Measurements from ENCODE around the gene ACADL. TPM values are rescaled to one million over a fixed set of nuclear protein-coding genes. Genes with fewer than 3 reads are reported as not detected.

The ACADL gene
- total and polyA plus RNA-seq, 9 donors: 3.4 to 9.1 (median 5.8) TPM

DNA sequence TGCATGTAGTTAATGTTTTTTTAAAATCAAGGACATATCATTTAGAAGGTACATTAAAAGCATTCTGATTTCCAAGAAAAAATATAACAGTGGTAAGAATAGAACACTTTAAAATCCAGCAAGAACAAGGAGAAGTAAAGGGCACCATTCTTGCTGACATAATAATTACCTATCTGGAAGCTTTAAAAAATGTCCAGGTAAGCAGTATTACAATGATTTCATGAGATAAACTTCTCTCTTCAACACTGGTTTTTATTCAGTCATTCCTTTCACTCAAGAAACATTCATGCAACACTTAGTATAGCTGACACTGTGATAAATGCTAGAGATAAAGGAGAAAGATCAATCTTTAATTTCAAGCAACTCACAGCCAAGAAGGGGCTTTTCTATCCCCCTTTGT lies 51.2 kb downstream of the ACADL start:
- DNase-seq: no peak
- H3K27me3 ChIP-seq (ENCODE audit: control insufficient read depth, insufficient read depth, low read length): no peaks in the 10 kb centered on the region

DNA sequence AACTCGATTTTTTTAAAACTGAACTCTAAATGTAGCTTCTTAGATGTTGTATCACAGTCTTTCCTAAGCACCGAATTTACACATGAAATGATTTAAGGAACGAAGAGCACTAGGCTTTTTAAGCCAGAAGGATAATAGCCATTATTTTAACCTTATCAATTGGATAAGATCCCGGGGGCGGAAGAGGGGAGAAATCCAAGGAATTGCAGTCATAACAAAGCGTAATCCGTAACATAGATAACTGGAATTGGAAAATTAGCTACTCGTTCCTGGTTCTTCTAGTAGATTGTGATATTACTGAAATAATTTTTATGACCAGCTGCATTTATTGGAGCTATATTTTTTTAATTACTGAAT lies 53.0 kb downstream of the ACADL start:
- H3K4me3 ChIP-seq (ENCODE audit: low read length): peak overlapping the region; percentile 74
- no peaks in the 10 kb centered on the region for H3K9me3 ChIP-seq (replicated peaks; ENCODE audit: control insufficient read depth, low read depth, low read length)
- peaks cover 3% of the 10 kb centered on the region for H3K4me1 ChIP-seq (ENCODE audit: control insufficient read depth, insufficient read depth, low read length)
- DNase-seq: no peak
- H3K36me3 ChIP-seq (ENCODE audit: control insufficient read depth, insufficient read depth, low read length): no peaks in the 10 kb centered on the region
- H3K27me3 ChIP-seq (ENCODE audit: control insufficient read depth, insufficient read depth, low read length): no peaks in the 10 kb centered on the region
- peak overlapping the region; percentile 98 for H3K27ac ChIP-seq (ENCODE audit: low read length)
- WGBS (ENCODE audit: insufficient coverage): no CpG with 5 or more reads among the region's 8 CpGs

More for the DNA sequence above, 51.2 kb downstream of the ACADL start:
- H3K36me3 ChIP-seq (ENCODE audit: control insufficient read depth, insufficient read depth, low read length): no peaks in the 10 kb centered on the region
- no peak overlapping the region for H3K27ac ChIP-seq (ENCODE audit: low read length)
- H3K4me1 ChIP-seq (ENCODE audit: control insufficient read depth, insufficient read depth, low read length): peaks cover 3% of the 10 kb centered on the region
- H3K4me3 ChIP-seq (ENCODE audit: low read length): no peak overlapping the region
- H3K9me3 ChIP-seq (replicated peaks; ENCODE audit: control insufficient read depth, low read depth, low read length): no peaks in the 10 kb centered on the region

DNA sequence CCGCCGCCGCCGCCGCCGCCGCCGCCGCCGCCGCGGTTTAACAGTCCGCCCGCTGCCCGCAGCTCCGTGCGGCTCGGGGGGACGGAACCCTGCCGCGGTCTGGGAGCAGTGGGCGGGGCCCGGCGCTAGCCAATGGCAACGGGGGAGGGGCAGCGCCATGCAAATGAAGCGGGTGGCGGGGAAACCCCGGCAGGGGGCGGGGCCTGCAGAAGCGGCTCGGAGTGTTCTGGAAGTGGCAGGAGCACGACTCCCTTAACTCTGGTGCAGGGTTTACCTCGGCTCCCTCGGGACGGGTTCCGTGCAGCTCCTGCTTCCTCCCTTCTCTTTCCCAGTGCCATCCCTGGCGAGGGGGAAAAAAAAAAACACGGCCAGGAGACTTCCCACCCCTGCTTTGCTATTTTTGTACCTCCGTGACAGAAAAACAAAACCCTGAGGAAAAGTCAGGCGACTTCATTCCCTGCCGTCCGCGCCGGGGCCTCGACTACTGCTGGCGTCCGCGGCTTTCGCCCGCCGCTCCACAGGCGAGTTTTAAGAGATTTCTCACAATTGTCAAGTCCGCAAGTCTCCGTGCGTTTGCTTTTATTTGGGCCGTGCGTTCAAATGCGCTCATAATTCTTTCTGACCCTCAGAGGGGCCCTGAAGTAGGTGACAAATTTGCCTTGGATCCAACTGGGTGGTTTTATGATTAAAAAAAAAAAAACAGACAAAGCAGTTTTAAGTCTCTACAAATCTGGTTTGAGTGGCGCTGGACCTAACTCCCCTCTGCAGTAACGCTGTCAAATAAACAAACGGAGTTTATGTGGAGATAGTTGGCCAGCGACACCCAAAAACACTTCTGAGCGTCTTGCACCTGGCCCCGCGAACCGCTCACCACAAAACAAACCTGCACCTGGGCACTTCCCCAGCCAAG lies 53.7 kb downstream of the ACADL start, which contains the start of gene KANSL1L:
Gene KANSL1L, minus strand, starts transcription at position 101 of the 910 bp plus-strand sequence. CDS start 16,827 bp downstream, outside the sequence.
- Histone ChIP-seq H3K4me1 (ENCODE audit: control insufficient read depth, insufficient read depth, low read length) (peaks cover 3% of the 10 kb centered on the region), H3K27me3 (ENCODE audit: control insufficient read depth, insufficient read depth, low read length) (no peaks in the 10 kb centered on the region), H3K4me3 (ENCODE audit: low read length) (peak within 1 kb of the TSS; percentile 79), H3K9me3 (replicated peaks; ENCODE audit: control insufficient read depth, low read depth, low read length) (no peaks in the 10 kb centered on the region), H3K36me3 (ENCODE audit: control insufficient read depth, insufficient read depth, low read length) (no peaks in the 10 kb centered on the region), H3K27ac (ENCODE audit: low read length) (peak within 1 kb of the TSS; percentile 99)
- DNase-seq: peak; percentile 98
- 0% methylated on average over 50 of the region's 67 CpGs for WGBS (ENCODE audit: insufficient coverage)

- no peaks in the 10 kb centered on the region for H3K36me3 ChIP-seq (ENCODE audit: control insufficient read depth, insufficient read depth, low read length)
- WGBS (ENCODE audit: insufficient coverage): under 1% methylated on average over 48 of the region's 64 CpGs
- H3K27ac ChIP-seq (ENCODE audit: low read length): peak overlapping the region; percentile 99
- no peaks in the 10 kb centered on the region for H3K27me3 ChIP-seq (ENCODE audit: control insufficient read depth, insufficient read depth, low read length)
- DNase-seq: peak; percentile 98
- H3K4me1 ChIP-seq (ENCODE audit: control insufficient read depth, insufficient read depth, low read length): peaks cover 3% of the 10 kb centered on the region
- H3K9me3 ChIP-seq (replicated peaks; ENCODE audit: control insufficient read depth, low read depth, low read length): no peaks in the 10 kb centered on the region
- H3K4me3 ChIP-seq (ENCODE audit: low read length): peak overlapping the region; percentile 79
These were observed 54.6 kb downstream of the ACADL start for GRCh38 chr2:210170446-210171303.

GRCh38 chr2:210170196-210170445 lies 55.1 kb downstream of the ACADL start:
- H3K4me1 ChIP-seq (ENCODE audit: control insufficient read depth, insufficient read depth, low read length): peaks cover 3% of the 10 kb centered on the region
- H3K27me3 ChIP-seq (ENCODE audit: control insufficient read depth, insufficient read depth, low read length): no peaks in the 10 kb centered on the region
- 0% methylated on average over 5 of the region's 6 CpGs for WGBS (ENCODE audit: insufficient coverage)
- H3K36me3 ChIP-seq (ENCODE audit: control insufficient read depth, insufficient read depth, low read length): no peaks in the 10 kb centered on the region
- no peak for DNase-seq
- no peaks in the 10 kb centered on the region for H3K9me3 ChIP-seq (replicated peaks; ENCODE audit: control insufficient read depth, low read depth, low read length)
- H3K4me3 ChIP-seq (ENCODE audit: low read length): peak overlapping the region; percentile 79
- peak overlapping the region; percentile 99 for H3K27ac ChIP-seq (ENCODE audit: low read length)

GRCh38 chr2:210169516-210170195 lies 55.6 kb downstream of the ACADL start:
- no peaks in the 10 kb centered on the region for H3K36me3 ChIP-seq (ENCODE audit: control insufficient read depth, insufficient read depth, low read length)
- H3K4me1 ChIP-seq (ENCODE audit: control insufficient read depth, insufficient read depth, low read length): peaks cover 3% of the 10 kb centered on the region
- no CpG with 5 or more reads among the region's 6 CpGs for WGBS (ENCODE audit: insufficient coverage)
- H3K4me3 ChIP-seq (ENCODE audit: low read length): peak overlapping the region; percentile 79
- H3K27me3 ChIP-seq (ENCODE audit: control insufficient read depth, insufficient read depth, low read length): no peaks in the 10 kb centered on the region
- H3K27ac ChIP-seq (ENCODE audit: low read length): peak overlapping the region; percentile 99
- H3K9me3 ChIP-seq (replicated peaks; ENCODE audit: control insufficient read depth, low read depth, low read length): no peaks in the 10 kb centered on the region
- peak; percentile 77 for DNase-seq

DNA sequence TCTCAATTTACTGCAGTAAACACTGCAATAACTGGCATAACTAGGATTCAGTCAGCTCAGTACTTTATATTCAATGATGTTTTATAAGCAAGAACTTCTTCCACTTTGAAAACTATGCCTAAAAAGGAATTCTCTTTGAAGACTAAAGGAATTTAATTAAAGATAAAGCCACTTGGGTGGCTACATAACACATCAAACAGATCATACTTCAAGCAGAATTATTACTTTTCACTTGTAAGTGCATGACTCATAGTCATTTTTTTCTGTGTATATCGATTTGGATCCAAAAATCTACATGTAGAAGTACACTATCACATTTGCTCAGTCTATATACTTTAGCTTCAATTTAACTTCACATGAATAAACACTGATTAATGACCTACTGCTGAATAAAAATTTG lies 58.0 kb downstream of the ACADL start:
- no CpG with 5 or more reads among the region's 1 CpG for WGBS (ENCODE audit: insufficient coverage)
- H3K4me1 ChIP-seq (ENCODE audit: control insufficient read depth, insufficient read depth, low read length): peaks cover 3% of the 10 kb centered on the region
- no peaks in the 10 kb centered on the region for H3K9me3 ChIP-seq (replicated peaks; ENCODE audit: control insufficient read depth, low read depth, low read length)
- no peak for DNase-seq
- H3K27me3 ChIP-seq (ENCODE audit: control insufficient read depth, insufficient read depth, low read length): no peaks in the 10 kb centered on the region
- no peaks in the 10 kb centered on the region for H3K36me3 ChIP-seq (ENCODE audit: control insufficient read depth, insufficient read depth, low read length)
- H3K4me3 ChIP-seq (ENCODE audit: low read length): no peak overlapping the region
- H3K27ac ChIP-seq (ENCODE audit: low read length): no peak overlapping the region

DNA sequence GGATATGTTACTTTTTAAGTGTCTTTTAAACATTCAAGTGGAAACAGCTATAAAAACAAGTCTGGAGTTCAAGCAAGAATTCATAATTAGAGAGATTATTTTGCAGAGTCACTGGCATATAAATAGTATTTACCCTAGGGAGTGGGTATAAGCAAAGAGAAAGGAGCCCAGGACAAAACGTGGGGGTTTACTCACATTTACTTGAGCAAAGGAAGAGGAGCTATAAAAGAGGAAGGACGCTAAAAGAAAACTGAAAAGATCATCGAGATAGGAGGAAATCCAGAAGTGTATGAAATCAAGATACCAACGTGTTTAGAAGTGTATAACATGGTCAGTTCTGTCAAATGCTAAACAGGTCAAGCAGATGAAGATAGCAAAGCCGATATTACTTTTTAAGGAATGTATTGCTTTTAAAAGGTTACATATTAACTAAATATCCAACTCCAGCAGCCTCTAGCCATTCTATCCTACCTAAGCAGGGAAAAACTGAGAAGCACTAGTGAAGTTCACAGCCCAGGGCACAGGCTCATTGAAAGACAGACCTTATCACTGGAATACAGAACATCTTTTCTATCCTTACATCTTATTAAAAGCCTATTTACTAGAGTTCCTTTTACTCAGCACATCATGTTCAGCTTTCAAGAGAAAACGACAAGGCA lies 62.7 kb downstream of the ACADL start:
- Histone ChIP-seq H3K4me1 (ENCODE audit: control insufficient read depth, insufficient read depth, low read length) (no peaks in the 10 kb centered on the region), H3K4me3 (ENCODE audit: low read length) (no peak overlapping the region), H3K27ac (ENCODE audit: low read length) (no peak overlapping the region), H3K27me3 (ENCODE audit: control insufficient read depth, insufficient read depth, low read length) (no peaks in the 10 kb centered on the region), H3K36me3 (ENCODE audit: control insufficient read depth, insufficient read depth, low read length) (no peaks in the 10 kb centered on the region), H3K9me3 (replicated peaks; ENCODE audit: control insufficient read depth, low read depth, low read length) (no peaks in the 10 kb centered on the region)
- DNase-seq: no peak
- 47% methylated on average over 3 of the region's 6 CpGs for WGBS (ENCODE audit: insufficient coverage)

- H3K4me3 ChIP-seq (ENCODE audit: low read length): no peak overlapping the region
- H3K36me3 ChIP-seq (ENCODE audit: control insufficient read depth, insufficient read depth, low read length): peaks cover 2% of the 10 kb centered on the region
- H3K27me3 ChIP-seq (ENCODE audit: control insufficient read depth, insufficient read depth, low read length): no peaks in the 10 kb centered on the region
- no peak for DNase-seq
- H3K4me1 ChIP-seq (ENCODE audit: control insufficient read depth, insufficient read depth, low read length): no peaks in the 10 kb centered on the region
- 100% methylated on average over 1 of the region's 3 CpGs for WGBS (ENCODE audit: insufficient coverage)
- H3K9me3 ChIP-seq (replicated peaks; ENCODE audit: control insufficient read depth, low read depth, low read length): no peaks in the 10 kb centered on the region
- H3K27ac ChIP-seq (ENCODE audit: low read length): no peak overlapping the region
These were observed 66.2 kb downstream of the ACADL start for GRCh38 chr2:210159059-210159458.
